A172 (cell line): ENCODE measurements around the gene TMPRSS6. TPM values are rescaled to one million over a fixed set of nuclear protein-coding genes. Genes with fewer than 3 reads are reported as not detected.

Source experiments
- DNase-seq: peaks from one replicate; pipeline ENCODE4 v3.0.0-alpha.2; 2015; ENCODE audit warnings: low spot score
- total RNA-seq: library from RNA; depleted of rRNA; stranded (reverse); fragments of >200 nt; shearing (Covaris generic); gene quantifications from 2 replicates; pipeline ENCODE4 v1.2.3, GENCODE V29; 2014

The TMPRSS6 gene
- total RNA-seq, 1 experiment from 2014 or later, result not detected

DNA sequence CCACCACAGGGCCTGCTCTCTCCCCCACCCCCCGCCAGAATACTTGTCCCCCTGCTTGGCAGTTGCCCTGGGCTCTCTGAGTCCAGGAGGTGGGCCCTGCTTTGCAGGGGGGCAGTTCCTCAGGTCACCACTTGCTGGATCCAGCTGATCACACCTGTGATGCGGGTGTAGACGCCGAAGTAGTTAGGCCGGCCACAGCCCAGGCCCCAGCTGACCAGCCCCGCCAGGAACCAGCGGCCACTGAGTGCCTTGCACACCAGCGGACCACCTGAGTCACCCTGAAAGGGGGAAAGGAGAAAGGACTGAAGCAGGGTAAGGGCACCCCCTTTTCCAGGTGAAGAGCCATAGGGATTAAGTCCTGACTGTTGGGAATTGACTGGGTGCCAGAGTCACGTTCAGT, 43.6 kb downstream of the TMPRSS6 start:
- no peak for DNase-seq

DNA sequence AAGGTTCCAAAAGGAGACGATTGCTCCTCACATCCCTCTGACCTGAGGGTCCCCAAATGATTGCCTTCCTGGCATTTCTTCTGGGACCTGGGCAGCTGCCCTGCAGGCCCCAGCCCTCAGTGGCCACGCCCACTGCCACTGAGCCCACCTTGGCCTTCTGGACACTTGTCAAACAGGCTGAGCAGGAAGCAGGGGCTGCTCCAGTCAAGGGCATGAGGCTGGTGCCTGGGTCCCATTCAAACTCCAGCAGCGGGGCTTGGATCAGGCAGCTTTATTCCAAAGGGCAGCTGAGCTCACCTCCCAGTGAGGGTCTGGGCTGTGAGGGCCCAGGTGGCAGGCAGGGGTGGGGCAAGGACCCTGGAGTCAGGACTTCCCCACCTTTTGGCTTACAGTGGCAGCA, 44.3 kb downstream of the TMPRSS6 start:
- DNase-seq, result no peak

DNA sequence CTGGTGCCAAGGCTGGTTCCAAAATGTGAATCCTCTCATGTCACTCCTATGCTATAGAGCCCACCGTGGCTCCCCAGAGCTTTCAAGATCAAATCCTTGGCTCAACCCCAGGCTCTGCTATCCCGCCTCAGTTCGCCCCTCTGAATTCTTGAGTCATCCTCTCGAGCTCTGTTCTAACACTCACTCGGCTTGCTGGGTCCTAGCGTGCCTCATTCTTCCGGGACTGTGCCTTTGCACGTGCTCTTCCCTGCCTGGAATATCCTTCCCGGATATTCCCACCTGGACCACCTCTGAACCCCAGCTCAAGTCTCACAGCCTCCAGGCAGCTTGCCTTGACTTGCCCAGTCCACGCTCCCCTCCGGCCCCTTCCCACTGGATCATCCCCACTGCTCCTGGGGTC, 45.0 kb downstream of the TMPRSS6 start:
- DNase-seq, result no peak

- DNase-seq, result no peak
Measured at GRCh38 chr22:37063431-37064420, 45.8 kb downstream of the TMPRSS6 start.

DNA sequence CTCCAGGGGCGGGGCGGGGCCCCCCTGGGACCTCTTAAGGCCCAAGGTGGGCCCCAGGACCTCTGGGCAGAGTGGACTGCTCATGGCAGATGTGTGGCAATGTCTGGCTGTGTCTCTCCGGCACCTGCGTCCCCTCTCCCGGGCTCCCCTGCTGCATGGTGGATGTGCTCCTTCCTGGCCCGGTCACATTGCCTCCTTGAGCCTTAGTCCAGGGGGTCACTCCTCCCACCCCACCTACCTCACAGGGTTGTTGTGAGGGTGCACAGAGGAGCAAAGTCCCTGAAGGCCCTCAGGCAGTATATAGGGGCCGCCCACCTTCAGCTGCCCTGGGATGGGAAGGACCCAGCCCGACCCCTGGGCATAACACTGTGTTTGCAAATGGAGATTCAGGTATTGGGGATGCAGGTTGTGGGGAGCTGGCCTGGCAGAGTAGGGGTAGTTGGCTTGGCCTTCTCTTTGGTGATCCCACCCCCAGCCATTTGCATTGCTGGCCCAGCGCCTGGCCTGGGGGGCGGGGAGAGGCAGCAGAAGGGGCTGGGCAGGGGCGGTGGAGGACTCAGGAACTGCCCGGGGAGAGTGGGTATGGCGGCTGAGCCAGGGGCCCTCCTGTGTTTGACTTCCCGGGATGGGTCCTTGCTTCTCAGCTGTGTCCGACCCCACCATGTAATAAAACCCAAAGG, 46.7 kb downstream of the TMPRSS6 start:
- DNase-seq, result no peak

- DNase-seq, result no peak
Measured at GRCh38 chr22:37062376-37062675, 47.2 kb downstream of the TMPRSS6 start.

GRCh38 chr22:37061611-37062375, 47.7 kb downstream of the TMPRSS6 start:
- DNase-seq, result no peak

- DNase-seq, result no peak
Measured at GRCh38 chr22:37060801-37061610, 48.5 kb downstream of the TMPRSS6 start.

DNA sequence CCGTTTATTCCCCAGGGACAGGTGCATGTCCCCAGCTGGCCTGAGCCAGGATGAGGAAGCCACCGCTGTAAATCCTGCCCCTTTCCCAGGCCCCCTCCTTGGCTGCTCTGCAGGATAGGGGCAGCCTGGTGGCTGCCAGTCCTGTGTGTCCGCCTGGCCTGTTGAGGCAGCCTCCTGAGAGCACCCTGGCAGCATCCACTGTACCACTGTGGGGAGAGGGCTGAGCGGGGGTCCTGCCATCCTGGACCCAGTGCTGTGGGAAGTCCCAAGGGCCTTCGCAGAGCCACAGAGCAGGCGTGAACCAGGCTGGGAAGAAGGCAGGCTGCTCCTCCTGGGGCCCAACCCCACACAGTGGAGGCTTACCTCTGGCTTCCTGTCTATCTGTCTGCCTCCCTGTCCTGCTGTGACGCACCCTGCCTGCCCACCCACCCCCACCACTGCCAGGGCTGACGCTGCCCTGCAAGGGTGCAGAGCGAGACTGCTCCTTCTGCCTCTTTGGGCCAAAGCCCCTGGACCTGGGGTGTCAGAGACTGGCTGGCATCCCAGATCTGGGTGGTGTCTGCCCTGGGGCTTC, 49.5 kb downstream of the TMPRSS6 start:
- DNase-seq, result no peak

- DNase-seq, result no peak
Measured at GRCh38 chr22:37058917-37059701, 50.4 kb downstream of the TMPRSS6 start.

GRCh38 chr22:37057796-37058510, 51.6 kb downstream of the TMPRSS6 start:
- DNase-seq, result no peak

DNA sequence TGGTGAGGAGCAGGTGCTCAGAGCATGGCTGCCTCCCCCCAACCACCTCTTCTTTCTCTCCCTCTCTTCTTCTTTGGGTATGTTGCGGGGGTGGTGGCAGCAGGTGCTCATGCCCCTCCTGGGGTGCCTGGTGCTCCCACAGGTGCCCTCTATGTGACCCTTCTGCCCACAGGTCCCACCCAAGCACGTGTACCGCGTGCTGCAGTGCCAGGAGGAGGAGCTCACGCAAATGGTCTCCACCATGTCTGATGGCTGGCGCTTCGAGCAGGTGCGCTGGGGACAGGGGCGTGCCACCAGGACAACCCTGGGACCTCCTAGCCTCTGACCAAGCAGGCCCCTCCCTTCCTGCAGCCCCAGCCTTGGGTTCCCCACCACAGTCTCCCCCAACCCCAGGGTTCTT, 52.3 kb downstream of the TMPRSS6 start:
- no peak for DNase-seq

DNA sequence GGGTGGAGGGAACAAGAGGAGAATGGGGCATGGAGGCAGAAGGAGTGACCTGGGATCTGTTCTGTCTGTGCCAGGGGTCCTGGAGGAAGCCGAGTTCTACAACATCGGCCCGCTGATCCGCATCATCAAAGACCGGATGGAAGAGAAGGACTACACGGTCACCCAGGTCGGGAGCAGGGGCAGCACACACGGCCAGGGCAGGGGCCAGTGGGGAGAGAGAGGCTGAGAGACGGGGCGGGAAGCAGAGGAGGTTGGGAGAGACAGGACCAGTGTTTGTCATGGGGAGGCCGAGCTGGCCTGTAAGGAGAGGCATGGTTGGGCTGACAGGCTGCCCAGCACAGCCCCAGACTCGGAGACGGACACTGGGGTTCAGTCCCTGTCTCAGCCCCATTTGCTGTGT, 53.3 kb downstream of the TMPRSS6 start:
- DNase-seq, result no peak

DNA sequence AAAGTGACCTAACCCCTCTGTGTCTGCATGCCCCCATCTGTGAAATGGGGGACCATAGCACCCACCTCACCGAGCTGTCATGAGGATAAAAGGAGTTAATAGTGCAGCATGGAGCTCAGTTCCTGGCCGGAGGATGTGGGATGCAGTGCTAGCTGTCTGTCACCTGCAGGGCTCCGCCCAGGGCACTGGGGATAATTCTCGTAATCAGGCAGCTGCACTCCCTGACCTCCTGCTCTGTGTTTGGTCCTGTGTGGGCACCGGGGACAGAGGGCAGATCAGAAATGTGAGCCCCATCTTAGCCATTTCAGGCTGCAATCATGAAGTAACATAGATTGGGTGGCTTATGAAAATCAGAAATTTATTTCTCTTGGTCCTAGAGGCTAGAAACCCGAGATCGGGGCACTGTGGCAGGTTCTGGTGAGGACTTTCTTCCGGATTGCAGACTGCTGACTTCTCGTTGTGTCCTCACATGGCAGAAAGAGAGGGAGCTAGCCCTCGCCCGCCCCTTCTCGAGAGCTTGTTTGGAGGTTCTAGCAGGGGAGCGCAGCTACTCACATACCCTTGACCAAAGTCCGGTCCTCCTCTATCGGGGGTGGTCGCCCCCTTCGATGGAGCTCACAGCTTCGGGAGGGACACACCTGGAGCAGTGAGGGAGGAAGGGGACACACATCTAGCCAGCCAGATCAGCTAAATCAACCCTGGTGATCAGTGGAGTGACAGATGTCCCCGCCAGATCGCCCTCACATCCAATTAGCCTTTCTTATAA, 54.7 kb downstream of the TMPRSS6 start:
- no peak for DNase-seq

DNA sequence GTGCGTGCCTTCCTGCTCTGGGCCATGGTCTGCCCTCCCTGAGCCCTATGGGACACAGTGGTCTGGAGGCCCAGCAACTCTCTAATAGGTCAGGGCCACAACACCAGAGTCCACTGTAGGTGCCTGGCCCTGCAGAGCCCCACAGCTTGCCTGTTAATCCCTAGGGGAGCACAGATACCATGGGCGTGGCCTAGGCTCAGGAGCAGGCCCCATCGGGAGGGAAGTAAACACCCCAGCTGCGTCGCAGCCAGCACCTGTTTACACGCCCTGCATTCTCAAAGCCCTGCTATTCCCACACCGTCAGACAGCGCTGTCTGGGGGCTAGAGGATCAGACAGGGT, 55.5 kb downstream of the TMPRSS6 start:
- DNase-seq, result no peak

- DNase-seq, result no peak
Measured at GRCh38 chr22:37053310-37054055, 56.0 kb downstream of the TMPRSS6 start.

DNA sequence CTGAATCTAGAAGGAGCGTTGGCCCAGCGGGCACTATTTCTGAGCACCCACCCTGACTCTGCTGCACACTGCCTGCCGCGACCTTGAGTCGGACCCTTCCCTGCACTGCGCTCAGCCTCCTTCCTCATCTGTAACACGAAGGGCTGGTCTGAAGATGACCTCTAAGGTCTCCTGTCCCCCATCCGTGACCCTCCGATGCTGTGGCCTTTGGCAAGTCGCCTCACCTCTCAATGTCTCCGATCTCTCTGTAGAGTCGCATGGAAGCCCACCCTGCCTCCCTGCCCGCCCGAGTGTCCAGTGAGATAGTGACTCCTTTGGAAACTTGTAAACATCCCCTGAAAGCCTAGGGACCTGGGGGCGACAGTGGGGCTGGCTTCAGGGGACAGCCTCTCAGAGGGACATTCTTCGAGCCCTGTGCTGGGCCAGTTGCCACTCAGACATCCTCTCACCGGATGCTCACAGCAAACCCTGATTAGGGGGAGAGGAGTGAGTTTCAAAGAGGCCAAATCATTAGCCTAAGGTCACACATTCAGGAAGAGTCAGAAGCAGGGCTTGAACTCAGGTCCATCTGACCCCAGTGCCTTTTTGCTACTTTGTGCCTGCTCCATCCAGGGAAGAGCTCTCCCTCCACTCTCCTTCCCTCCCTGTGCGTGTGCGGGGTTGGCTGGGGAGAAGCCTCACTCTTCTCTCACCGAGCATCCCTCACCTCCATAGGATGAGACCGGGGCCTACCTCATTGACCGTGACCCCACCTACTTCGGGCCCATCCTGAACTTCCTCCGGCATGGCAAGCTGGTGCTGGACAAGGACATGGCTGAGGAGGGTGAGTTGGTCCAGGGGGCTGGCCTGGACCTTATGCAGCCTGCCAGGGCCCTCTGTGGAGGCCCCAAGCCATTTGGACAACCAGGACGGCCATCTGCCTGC, 56.9 kb downstream of the TMPRSS6 start:
- DNase-seq, result no peak
